SJSA1 (cell line): ENCODE measurements around the gene TXN. TPM values are rescaled to one million over a fixed set of nuclear protein-coding genes. Genes with fewer than 3 reads are reported as not detected.

Experiments
- DNase-seq, 2 experiments: peaks; one replicate each; pipeline ENCODE4 v3.0.0-alpha.2; 2015 to 2020; ENCODE audit warnings: low spot score in 2 of 2, low read depth in 1 of 2
- H3K27ac ChIP-seq: fragments of 250-450 bp; sonication (Bioruptor Pico); 2 replicates; pipeline ENCODE4 v1.5.1; 2020; ENCODE audit warnings: mild to moderate bottlenecking, moderate library complexity
- H3K27me3 ChIP-seq: fragments of 250-450 bp; sonication (Bioruptor Pico); replicated peaks from 2 replicates; pipeline ENCODE4 v1.5.1; 2020; ENCODE audit warnings: mild to moderate bottlenecking, moderate library complexity
- H3K36me3 ChIP-seq: fragments of 250-450 bp; sonication (Bioruptor Pico); 2 replicates; pipeline ENCODE4 v1.5.1; 2020; ENCODE audit warnings: mild to moderate bottlenecking
- H3K4me1 ChIP-seq: fragments of 250-450 bp; sonication (Bioruptor Pico); replicated peaks from 2 replicates; pipeline ENCODE4 v1.6.1; 2021; ENCODE audit warnings: mild to moderate bottlenecking
- H3K4me3 ChIP-seq: fragments of 250-450 bp; sonication (Bioruptor Pico); 2 replicates; pipeline ENCODE4 v1.5.1; 2020; ENCODE audit warnings: mild to moderate bottlenecking
- H3K9me3 ChIP-seq: fragments of 250-450 bp; sonication (Bioruptor Pico); replicated peaks from 2 replicates; pipeline ENCODE4 v1.5.1; 2020; ENCODE audit warnings: mild to moderate bottlenecking
- total RNA-seq: library from RNA; depleted of rRNA; stranded (reverse); fragments of >200 nt; shearing (Covaris generic); gene quantifications from 2 replicates; pipeline ENCODE4 v1.2.3, GENCODE V29; 2014; rRNA removed

The TXN gene
- 246 and 303 TPM in 2 replicates for total RNA-seq

- Histone ChIP-seq H3K36me3 (peaks cover 14% of the 10 kb centered on the region), H3K27me3 (no peaks in the 10 kb centered on the region), H3K4me3 (peak within 1 kb of the TSS; percentile 86), H3K9me3 (no peaks in the 10 kb centered on the region), H3K4me1 (peaks cover 29% of the 10 kb centered on the region), H3K27ac (peak within 1 kb of the TSS; percentile 89)
- peak; percentile 77 to 86 for DNase-seq
Observed at GRCh38 chr9:110256380-110257096, at the start of gene TXN. TXN (minus strand) TSS chr9:110256507; CDS start chr9:110256435, 72 bp downstream.

- Histone ChIP-seq H3K9me3 (no peaks in the 10 kb centered on the region), H3K36me3 (no peaks in the 10 kb centered on the region), H3K27ac (no peak overlapping the region), H3K4me3 (no peak overlapping the region), H3K27me3 (no peaks in the 10 kb centered on the region; the same call in 1 of the 2 replicates), H3K4me1 (no peaks in the 10 kb centered on the region)
- DNase-seq = no peak
Observed at GRCh38 chr9:110303133-110303532, 46.8 kb upstream of the TXN start.

GRCh38 chr9:110298043-110298605 lies 41.8 kb upstream of the TXN start:
- no peaks in the 10 kb centered on the region for H3K4me1 ChIP-seq
- no peaks in the 10 kb centered on the region for H3K9me3 ChIP-seq
- no peak overlapping the region for H3K4me3 ChIP-seq
- H3K27ac ChIP-seq = no peak overlapping the region
- H3K36me3 ChIP-seq = no peaks in the 10 kb centered on the region
- no peaks in the 10 kb centered on the region for H3K27me3 ChIP-seq
- DNase-seq = no peak

DNA sequence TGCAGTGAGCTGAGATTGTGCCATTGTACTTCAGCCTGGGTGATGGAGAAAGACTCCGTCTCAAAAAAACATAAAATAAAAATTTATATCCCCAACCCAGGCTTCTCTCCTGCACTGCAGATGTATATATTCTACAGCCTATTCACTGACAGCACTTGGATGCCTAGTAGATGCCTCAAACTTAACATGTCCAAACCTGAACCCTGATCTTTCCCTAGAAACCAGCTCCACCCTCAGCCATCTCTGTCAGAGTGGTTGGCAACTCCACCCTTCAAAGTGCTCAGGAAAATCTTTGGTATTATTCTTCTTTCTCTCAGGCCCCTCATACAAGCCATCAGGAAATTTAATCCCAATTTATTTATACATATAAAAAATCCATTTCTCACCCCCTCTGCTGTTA lies 36.9 kb upstream of the TXN start:
- no peaks in the 10 kb centered on the region for H3K36me3 ChIP-seq
- H3K4me3 ChIP-seq = no peak overlapping the region
- no peak for DNase-seq
- H3K27me3 ChIP-seq = no peaks in the 10 kb centered on the region
- H3K27ac ChIP-seq = no peak overlapping the region
- H3K9me3 ChIP-seq = no peaks in the 10 kb centered on the region
- H3K4me1 ChIP-seq = no peaks in the 10 kb centered on the region

DNA sequence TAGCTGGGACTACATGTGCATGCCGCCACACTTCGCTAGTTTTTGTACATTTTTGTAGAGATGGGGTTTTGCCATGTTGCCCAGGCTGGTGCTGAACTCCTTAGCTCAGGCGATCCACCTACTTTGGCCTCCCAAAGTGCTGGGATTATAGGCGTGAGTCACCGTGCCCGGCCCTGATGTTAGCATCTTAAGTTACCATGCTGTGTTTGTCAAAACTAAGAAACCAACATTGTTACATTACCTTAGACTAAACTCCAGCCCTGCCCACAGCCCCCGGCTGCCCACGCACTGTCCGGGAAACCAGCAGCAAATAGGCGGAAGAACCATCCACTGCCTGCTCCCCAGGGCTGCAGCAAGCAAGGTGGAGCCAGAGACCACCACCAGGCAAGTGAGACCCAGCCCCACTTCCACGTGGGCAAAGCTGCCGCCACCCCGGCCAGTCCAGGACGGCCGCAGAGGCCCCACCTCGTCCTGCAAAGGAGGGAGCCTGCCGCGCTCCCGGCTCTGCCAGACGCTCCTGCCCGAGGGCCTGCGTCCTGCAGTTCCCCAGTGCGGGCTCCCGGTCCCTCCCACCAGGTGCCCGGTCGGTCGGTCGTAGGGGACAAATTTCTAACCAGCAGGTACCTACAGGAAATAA lies 35.7 kb upstream of the TXN start:
- no peaks in the 10 kb centered on the region for H3K9me3 ChIP-seq
- no peaks in the 10 kb centered on the region for H3K36me3 ChIP-seq
- DNase-seq = no peak
- H3K27me3 ChIP-seq = no peaks in the 10 kb centered on the region
- H3K4me3 ChIP-seq = no peak overlapping the region
- H3K4me1 ChIP-seq = no peaks in the 10 kb centered on the region
- H3K27ac ChIP-seq = no peak overlapping the region

DNA sequence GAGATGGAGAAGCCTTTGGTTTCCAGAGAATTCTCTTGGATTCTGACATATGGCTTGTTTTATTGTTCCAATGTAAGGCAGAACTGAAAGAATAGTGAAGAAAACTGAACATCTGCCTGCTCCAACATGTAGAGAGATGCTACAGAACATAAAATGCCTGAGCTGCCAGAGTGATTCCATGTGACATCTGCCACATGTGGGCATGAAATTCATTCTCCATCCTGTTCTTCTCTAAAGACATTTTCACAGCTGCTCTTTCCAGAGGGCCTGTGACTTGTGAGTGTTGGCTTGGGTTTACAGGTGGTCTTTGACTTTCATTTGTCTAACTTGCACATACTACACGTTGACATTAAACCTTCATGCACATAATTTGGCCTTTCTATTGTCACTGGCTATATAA lies 33.7 kb upstream of the TXN start:
- Histone ChIP-seq H3K27me3 (no peaks in the 10 kb centered on the region), H3K36me3 (no peaks in the 10 kb centered on the region), H3K9me3 (no peaks in the 10 kb centered on the region), H3K4me3 (no peak overlapping the region), H3K27ac (no peak overlapping the region), H3K4me1 (no peaks in the 10 kb centered on the region)
- DNase-seq = no peak

DNA sequence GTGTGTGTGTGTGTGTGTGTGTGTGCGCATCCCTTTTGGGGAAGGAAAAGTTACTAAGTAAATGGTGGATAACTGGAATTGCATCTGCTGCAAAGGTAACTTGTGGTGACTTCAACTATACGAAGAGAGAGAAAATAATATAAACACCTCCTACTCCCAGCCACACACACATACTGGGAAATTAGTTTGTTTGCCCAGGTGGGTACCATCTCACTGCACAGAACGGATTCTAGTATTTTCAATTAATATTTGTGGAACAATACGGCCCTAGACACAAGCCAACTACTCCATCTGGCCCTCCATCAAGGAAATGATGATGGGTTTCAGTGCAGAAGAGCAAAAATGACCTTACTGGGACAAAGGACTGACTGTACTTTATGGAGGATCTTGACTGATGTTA lies 32.2 kb upstream of the TXN start:
- H3K27ac ChIP-seq = no peak overlapping the region
- H3K27me3 ChIP-seq = no peaks in the 10 kb centered on the region
- H3K4me3 ChIP-seq = no peak overlapping the region
- DNase-seq = no peak
- no peaks in the 10 kb centered on the region for H3K4me1 ChIP-seq
- H3K9me3 ChIP-seq = no peaks in the 10 kb centered on the region
- no peaks in the 10 kb centered on the region for H3K36me3 ChIP-seq

GRCh38 chr9:110287289-110287680 lies 31.0 kb upstream of the TXN start:
- H3K4me1 ChIP-seq = no peaks in the 10 kb centered on the region
- H3K27me3 ChIP-seq = no peaks in the 10 kb centered on the region
- DNase-seq = no peak
- H3K4me3 ChIP-seq = no peak overlapping the region
- no peak overlapping the region for H3K27ac ChIP-seq
- no peaks in the 10 kb centered on the region for H3K36me3 ChIP-seq
- H3K9me3 ChIP-seq = no peaks in the 10 kb centered on the region

DNA sequence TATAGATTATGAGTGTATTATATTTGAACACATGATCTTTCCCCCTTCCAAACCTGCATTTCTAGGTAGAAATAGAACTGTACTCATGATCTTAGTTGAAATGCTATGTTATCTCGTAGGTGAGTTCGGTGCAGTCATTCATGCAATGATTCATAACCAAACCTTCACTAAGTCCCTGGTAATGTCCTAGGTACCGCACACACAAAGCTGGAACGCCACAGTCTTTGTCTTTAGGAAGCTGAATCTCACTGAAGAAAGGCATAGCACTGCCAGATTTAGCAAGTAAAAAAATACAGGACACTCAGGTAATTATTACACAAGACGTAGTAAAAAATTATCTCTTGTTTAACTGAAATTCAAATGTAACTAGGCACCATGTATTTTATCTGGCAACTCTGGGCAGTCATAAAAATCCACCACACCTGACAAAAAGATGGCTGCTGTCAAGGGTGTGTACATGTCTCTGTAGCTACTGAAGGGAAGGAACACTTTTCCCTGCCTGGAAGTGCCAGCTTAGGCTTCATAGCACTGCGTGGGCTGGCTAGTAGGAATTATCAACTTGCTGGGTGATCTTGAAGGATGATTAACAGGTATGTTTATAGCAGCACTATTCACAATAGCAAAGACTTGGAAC lies 28.0 kb upstream of the TXN start:
- Histone ChIP-seq H3K9me3 (no peaks in the 10 kb centered on the region), H3K27ac (no peak overlapping the region), H3K36me3 (no peaks in the 10 kb centered on the region), H3K27me3 (no peaks in the 10 kb centered on the region), H3K4me3 (no peak overlapping the region), H3K4me1 (no peaks in the 10 kb centered on the region)
- DNase-seq = no peak

DNA sequence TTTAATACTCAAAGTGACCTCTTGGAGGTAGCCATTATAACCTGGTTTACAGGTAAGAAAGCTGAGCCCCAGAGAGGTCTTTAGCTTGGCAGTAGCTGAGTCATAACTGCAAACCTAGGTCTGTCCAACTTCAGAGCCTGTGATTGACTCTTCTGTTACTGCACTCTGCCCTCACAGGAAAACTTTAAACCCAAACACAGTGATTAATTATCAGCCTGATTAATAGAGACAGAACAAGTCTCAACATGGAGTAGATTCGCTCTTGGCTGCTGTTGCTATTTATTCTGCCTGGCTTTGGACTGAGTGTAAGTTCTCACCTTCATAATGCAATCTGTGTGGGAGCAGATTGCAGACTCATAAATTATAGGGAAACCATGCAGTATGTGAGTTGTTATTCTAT lies 27.4 kb upstream of the TXN start:
- no peaks in the 10 kb centered on the region for H3K4me1 ChIP-seq
- H3K36me3 ChIP-seq = no peaks in the 10 kb centered on the region
- H3K4me3 ChIP-seq = no peak overlapping the region
- H3K27ac ChIP-seq = no peak overlapping the region
- no peaks in the 10 kb centered on the region for H3K27me3 ChIP-seq
- no peaks in the 10 kb centered on the region for H3K9me3 ChIP-seq
- no peak for DNase-seq

GRCh38 chr9:110282739-110283081 lies 26.4 kb upstream of the TXN start:
- no peak overlapping the region for H3K27ac ChIP-seq
- no peak overlapping the region for H3K4me3 ChIP-seq
- H3K4me1 ChIP-seq = 0 out of 2 replicates have a peak, but pooled peaks cover 4% of the 10 kb centered on the region
- DNase-seq = no peak
- no peaks in the 10 kb centered on the region for H3K27me3 ChIP-seq
- H3K36me3 ChIP-seq = no peaks in the 10 kb centered on the region
- no peaks in the 10 kb centered on the region for H3K9me3 ChIP-seq

DNA sequence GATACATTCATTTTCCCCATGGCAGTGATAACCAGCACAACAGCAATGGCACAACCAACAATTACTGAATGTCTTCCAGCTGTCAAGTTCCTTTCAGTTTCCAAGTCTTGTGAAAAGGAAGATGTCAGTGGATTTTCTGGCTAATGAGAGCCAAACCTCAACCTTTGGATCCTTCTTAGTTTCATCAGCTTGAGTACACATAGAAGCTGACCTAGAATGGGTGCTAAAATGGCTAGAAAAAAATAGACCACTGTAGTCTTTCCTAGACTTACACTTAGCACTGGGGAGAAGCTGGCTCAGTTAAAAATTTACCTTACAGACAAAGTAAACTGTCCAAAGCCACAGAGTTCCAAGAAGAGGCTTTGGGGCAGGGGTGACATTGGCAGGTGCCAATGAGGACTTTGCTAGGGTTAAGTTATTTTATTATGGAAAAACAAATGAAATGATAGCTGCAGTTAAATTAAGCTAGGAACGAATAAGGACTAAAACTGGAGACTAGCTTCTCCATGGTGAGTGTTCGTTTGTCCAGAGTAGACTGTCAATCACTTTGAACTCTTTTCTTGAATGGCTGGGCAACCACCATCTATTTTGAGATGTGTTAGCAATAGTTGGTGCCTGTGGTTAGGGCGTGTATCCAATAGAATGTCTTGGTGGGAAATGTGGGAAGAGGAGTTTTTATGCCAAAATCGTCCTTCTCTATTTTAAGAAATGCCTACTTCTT lies 25.9 kb upstream of the TXN start:
- no peak overlapping the region for H3K4me3 ChIP-seq
- DNase-seq = no peak
- H3K27ac ChIP-seq = no peak overlapping the region
- H3K36me3 ChIP-seq = no peaks in the 10 kb centered on the region
- no peaks in the 10 kb centered on the region for H3K9me3 ChIP-seq
- no peaks in the 10 kb centered on the region for H3K27me3 ChIP-seq
- 0 out of 2 replicates have a peak, but pooled peaks cover 4% of the 10 kb centered on the region for H3K4me1 ChIP-seq

DNA sequence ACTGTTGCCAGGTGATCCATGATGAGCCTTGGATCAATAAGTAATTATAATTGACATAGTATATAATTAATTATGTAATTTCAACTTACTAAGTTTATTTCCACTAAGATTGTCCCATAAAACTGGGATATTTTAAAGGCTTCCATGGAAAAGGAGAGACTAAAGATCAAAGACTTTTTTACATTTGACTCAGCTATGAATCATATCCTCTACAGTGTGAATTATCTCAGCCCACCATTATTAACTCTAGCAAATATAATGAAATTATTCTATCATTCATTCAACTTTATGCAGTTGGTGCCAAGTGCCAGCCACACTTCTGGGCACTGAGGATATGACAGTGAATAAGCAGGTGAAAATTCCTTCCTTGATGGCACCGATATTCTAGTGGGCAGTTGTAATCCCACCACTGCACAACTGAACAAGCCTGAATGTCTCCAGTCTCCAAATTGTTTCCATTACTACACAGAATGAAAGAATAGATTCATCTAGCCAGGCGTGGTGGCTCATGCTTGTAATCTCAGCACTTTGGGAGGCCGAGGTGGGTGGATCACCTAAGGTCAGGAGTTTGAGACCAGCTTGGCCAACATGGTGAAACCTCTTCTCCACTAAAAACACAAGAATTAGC lies 21.9 kb upstream of the TXN start:
- no peaks in the 10 kb centered on the region for H3K36me3 ChIP-seq
- H3K4me1 ChIP-seq = 0 out of 2 replicates have a peak, but pooled peaks cover 4% of the 10 kb centered on the region
- no peaks in the 10 kb centered on the region for H3K9me3 ChIP-seq
- no peak overlapping the region for H3K4me3 ChIP-seq
- H3K27ac ChIP-seq = no peak overlapping the region
- peak in 1 of 2 experiments; percentile 15 for DNase-seq
- H3K27me3 ChIP-seq = no peaks in the 10 kb centered on the region
